Testis (tissue), 3 donors: ENCODE measurements around the gene FGGY. TPM values are rescaled to one million over a fixed set of nuclear protein-coding genes. Genes with fewer than 3 reads are reported as not detected.

Source experiments
- DNase-seq: peaks from one replicate; pipeline ENCODE4 v3.0.0-alpha.2; 2019
- H3K27ac ChIP-seq, 2 donors: fragments of 200-600 bp; sonication (generic); one replicate each; pipeline ENCODE4 v1.5.1; 2019
- H3K27me3 ChIP-seq: fragments of 200-600 bp; sonication (generic); one replicate; pipeline ENCODE4 v1.5.1; 2019
- H3K36me3 ChIP-seq: fragments of 200-600 bp; sonication (generic); one replicate; pipeline ENCODE4 v1.5.1; 2017; ENCODE audit warnings: low read depth; ENCODE audit errors: missing control alignments
- H3K4me1 ChIP-seq: fragments of 200-600 bp; sonication (generic); one replicate; pipeline ENCODE4 v1.5.1; 2019
- H3K4me3 ChIP-seq, 2 donors: fragments of 200-600 bp; sonication (generic); one replicate each; pipeline ENCODE4 v1.5.1; 2017 to 2019
- H3K9me3 ChIP-seq: fragments of 200-600 bp; sonication (generic); one replicate; pipeline ENCODE4 v1.5.1; 2017
- POLR2A ChIP-seq: fragments of 450-650 bp; IDR thresholded peaks from one replicate; pipeline ENCODE4 v1.6.1; 2017; ENCODE audit warnings: antibody characterized with exemption, mild to moderate bottlenecking, moderate library complexity
- WGBS, 2 donors: methylation state at CpG; one replicate each; pipeline ENCODE4 v1.1.5; 2018; 5-methylcytosine and 5-hydroxymethylcytosine counted together
- intact Hi-C: fragments of 100-400 bp; cut with DNase I; formaldehyde crosslinking; loops from one replicate; pipeline ENCODE4 v1.15.1; 2023; ENCODE audit warnings: low total_unique reads
- polyA plus RNA-seq: library from polyadenylated mRNA; stranded (reverse); fragments of 350-450 nt; fragmentation: Illumina TruSeq; extraction: RNeasy Lipid Tissue Mini Kit (QIAGEN cat#74804); gene quantifications from one replicate; pipeline ENCODE4 v1.2.3, GENCODE V29; 2014; ENCODE audit warnings: low read depth, low replicate concordance; ENCODE audit not compliant: insufficient read depth
- total RNA-seq, 2 donors: library from RNA; depleted of rRNA; stranded (reverse); fragments of >200 nt; gene quantifications; one replicate each; pipeline ENCODE4 v1.2.3, GENCODE V29; 2016
- TF ChIP-seq, protein P1 (sequence below), 3 experiments: fragments of 450-650 bp in 2 of 3; fragments of 200-600 bp in 1 of 3; sonication (generic) in 1 of 3; IDR thresholded peaks; one replicate each; pipeline ENCODE4 v1.5.1; 2016 to 2019; ENCODE audit warnings: antibody characterized with exemption in 3 of 3, mild to moderate bottlenecking in 2 of 3, moderate library complexity in 1 of 3

Gene FGGY
- total and polyA plus RNA-seq, 3 donors from 2014 or later = 14.6 to 32.8 (median 32.3) TPM

DNA sequence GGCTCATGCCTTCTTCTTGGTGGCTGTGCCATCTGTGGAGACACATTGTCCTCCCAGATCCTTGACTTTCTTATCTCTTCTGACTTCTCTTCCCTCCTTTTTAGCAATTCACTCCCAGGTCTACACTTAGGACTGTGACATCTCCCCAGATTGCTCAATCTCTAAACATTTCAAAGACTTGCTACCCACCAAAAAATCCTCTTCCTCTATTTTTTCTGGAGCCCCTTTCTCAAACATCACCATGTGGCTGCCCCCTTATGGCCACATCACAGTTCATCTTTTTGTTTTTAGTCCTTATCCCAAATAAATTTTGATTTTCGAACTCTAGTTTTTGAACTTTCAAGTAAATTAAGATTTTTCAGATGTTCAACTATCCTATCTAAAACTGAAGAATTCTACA, 369.2 kb downstream of the FGGY start:
- DNase-seq = no peak
- no peaks in the 10 kb centered on the region for H3K9me3 ChIP-seq
- H3K27ac ChIP-seq = no peak overlapping the region
- H3K27me3 ChIP-seq = no peaks in the 10 kb centered on the region
- WGBS, 2 donors = 96 to 97% methylated on average over 1 of the region's 1 CpG
- no peaks in the 10 kb centered on the region for H3K36me3 ChIP-seq
- intact Hi-C loops = no loop called here
- no peak overlapping the region for H3K4me3 ChIP-seq
- no peak for TF ChIP-seq POLR2A
- TF ChIP-seq, protein P1, sequence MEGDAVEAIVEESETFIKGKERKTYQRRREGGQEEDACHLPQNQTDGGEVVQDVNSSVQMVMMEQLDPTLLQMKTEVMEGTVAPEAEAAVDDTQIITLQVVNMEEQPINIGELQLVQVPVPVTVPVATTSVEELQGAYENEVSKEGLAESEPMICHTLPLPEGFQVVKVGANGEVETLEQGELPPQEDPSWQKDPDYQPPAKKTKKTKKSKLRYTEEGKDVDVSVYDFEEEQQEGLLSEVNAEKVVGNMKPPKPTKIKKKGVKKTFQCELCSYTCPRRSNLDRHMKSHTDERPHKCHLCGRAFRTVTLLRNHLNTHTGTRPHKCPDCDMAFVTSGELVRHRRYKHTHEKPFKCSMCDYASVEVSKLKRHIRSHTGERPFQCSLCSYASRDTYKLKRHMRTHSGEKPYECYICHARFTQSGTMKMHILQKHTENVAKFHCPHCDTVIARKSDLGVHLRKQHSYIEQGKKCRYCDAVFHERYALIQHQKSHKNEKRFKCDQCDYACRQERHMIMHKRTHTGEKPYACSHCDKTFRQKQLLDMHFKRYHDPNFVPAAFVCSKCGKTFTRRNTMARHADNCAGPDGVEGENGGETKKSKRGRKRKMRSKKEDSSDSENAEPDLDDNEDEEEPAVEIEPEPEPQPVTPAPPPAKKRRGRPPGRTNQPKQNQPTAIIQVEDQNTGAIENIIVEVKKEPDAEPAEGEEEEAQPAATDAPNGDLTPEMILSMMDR (IDR thresholded peaks at IDR 0.05) = peak in 1 of 3 experiments; percentile 14
- peaks cover 16% of the 10 kb centered on the region for H3K4me1 ChIP-seq

DNA sequence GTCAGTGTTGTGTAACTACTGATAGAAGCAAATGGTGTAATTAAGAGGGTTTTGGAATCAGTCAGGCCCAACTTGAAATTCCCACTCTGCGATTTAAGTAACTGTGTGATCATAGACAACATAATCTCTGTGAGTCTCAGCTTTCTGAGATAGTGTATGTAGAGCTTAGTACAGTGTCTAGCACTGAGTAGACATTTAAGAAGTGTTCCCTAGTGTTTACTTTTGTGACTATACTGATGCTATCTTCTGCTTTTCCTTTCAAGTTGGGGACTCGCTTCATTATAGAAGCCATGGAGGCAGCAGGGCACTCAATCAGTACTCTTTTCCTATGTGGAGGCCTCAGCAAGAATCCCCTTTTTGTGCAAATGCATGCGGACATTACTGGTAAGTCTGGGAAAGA, 370.1 kb downstream of the FGGY start:
- TF ChIP-seq, protein P1 (IDR thresholded peaks at IDR 0.05) = no peak
- TF ChIP-seq POLR2A = no peak
- Histone ChIP-seq H3K27me3 (no peaks in the 10 kb centered on the region), H3K27ac (no peak overlapping the region), H3K4me1 (peaks cover 18% of the 10 kb centered on the region), H3K36me3 (no peaks in the 10 kb centered on the region), H3K9me3 (no peaks in the 10 kb centered on the region), H3K4me3 (no peak overlapping the region)
- intact Hi-C loops = no loop called here
- WGBS, 2 donors = 98% methylated on average over 3 of the region's 3 CpGs
- DNase-seq = no peak

DNA sequence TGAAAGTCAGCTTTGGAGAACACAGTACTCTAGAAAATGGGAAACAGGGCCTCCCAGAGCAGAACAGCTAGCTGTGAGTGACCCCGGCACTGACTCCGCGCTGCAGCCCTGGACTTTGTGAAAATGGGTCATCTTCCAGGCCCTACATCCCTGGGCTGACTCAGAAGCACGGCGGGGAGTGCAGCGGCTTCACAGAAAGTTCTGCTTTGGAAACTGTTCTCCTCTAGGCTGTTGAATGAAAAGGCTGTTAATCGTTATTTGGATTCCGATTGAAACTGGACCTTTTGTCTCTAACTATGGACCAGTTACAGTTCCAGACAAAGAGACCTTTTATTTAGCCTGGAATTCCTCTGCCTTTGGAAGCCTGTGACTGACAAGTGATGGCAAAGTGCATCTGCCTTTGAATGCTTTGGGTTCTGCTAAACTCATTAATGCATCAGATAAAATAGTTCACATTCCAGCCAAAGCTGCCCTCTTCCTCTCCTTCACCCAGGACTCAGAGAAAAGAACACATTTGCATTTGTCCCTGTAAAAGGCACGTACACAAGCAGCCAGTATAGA, 372.9 kb downstream of the FGGY start:
- H3K9me3 ChIP-seq = no peaks in the 10 kb centered on the region
- H3K27me3 ChIP-seq = no peaks in the 10 kb centered on the region
- peak; percentile 75 for DNase-seq
- peaks cover 28% of the 10 kb centered on the region for H3K4me1 ChIP-seq
- TF ChIP-seq, protein P1 (IDR thresholded peaks at IDR 0.05) = no peak
- no peak for TF ChIP-seq POLR2A
- no peaks in the 10 kb centered on the region for H3K36me3 ChIP-seq
- intact Hi-C loops = no loop called here
- 26 to 61% methylated on average over 9 of the region's 9 CpGs for WGBS, 2 donors
- H3K4me3 ChIP-seq = no peak overlapping the region
- peak overlapping the region; percentile 60 to 68 for H3K27ac ChIP-seq

DNA sequence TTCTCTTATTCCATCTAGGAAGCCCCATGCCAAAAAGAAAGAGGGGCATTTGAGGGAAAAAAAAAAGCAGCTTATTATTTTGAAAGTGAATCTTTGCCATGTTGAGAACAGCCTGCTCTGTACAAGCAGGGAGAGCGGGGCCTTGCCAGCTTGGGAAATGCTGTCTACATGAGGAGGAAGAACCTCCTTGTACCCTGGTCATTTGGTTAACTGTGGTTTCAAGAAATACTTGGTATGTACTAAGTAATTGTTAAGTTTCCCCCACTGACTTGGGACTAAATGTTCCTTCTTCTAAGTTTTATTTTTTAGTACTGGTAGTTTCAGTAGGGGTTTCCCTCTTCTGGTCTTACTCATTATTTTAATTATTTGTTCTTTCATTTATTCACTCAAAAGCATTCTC, 373.8 kb downstream of the FGGY start:
- H3K4me1 ChIP-seq = peaks cover 28% of the 10 kb centered on the region
- H3K9me3 ChIP-seq = no peaks in the 10 kb centered on the region
- H3K4me3 ChIP-seq = no peak overlapping the region
- H3K36me3 ChIP-seq = no peaks in the 10 kb centered on the region
- intact Hi-C loops = no loop called here
- DNase-seq = no peak
- 70 to 85% methylated on average over 1 of the region's 1 CpG for WGBS, 2 donors
- H3K27me3 ChIP-seq = no peaks in the 10 kb centered on the region
- H3K27ac ChIP-seq = peak overlapping the region; percentile 60 to 68
- TF ChIP-seq, protein P1 (IDR thresholded peaks at IDR 0.05) = no peak
- TF ChIP-seq POLR2A = no peak
